Measurements from ENCODE around the gene CLCN1.

- TF ChIP-seq CTCF (conservative IDR thresholded peaks at IDR 0.05; ENCODE audit: low read length) = no peak
- TF ChIP-seq EZH2phosphoT487 (IDR thresholded peaks at IDR 0.05; ENCODE audit: borderline replicate concordance, low read depth, low read length) = no peak
These were observed 68.2 kb downstream of the CLCN1 start for GRCh38 chr7:143384148-143384547.

All from OCI-LY7 (cell line).